ENCODE data around the gene RSU1.

GRCh38 chr10:16606421-16606820, 210.8 kb downstream of the RSU1 start:
- no peak for TF ChIP-seq POLR2A (IDR thresholded peaks at IDR 0.05; ENCODE audit: low read depth, low read length)
- no peak for TF ChIP-seq NR2C2 (IDR thresholded peaks at IDR 0.05; ENCODE audit: borderline replicate concordance, control insufficient read depth, insufficient read length, low read depth)
- no peak for TF ChIP-seq ZBTB33 (IDR thresholded peaks at IDR 0.05)
- TF ChIP-seq, protein P1, sequence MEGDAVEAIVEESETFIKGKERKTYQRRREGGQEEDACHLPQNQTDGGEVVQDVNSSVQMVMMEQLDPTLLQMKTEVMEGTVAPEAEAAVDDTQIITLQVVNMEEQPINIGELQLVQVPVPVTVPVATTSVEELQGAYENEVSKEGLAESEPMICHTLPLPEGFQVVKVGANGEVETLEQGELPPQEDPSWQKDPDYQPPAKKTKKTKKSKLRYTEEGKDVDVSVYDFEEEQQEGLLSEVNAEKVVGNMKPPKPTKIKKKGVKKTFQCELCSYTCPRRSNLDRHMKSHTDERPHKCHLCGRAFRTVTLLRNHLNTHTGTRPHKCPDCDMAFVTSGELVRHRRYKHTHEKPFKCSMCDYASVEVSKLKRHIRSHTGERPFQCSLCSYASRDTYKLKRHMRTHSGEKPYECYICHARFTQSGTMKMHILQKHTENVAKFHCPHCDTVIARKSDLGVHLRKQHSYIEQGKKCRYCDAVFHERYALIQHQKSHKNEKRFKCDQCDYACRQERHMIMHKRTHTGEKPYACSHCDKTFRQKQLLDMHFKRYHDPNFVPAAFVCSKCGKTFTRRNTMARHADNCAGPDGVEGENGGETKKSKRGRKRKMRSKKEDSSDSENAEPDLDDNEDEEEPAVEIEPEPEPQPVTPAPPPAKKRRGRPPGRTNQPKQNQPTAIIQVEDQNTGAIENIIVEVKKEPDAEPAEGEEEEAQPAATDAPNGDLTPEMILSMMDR (IDR thresholded peaks at IDR 0.05 in 2 of 3, conservative IDR thresholded peaks at IDR 0.05 in 1 of 3; ENCODE audit: control insufficient read depth in 2 of 3, extremely low read depth in 1 of 3, insufficient read depth in 1 of 3, low read depth in 3 of 3, low read length in 3 of 3) = no peak
- no peak for TF ChIP-seq EZH2 (IDR thresholded peaks at IDR 0.05; ENCODE audit: borderline replicate concordance, control insufficient read depth, low read depth, low read length)
- no peak for TF ChIP-seq TARDBP (IDR thresholded peaks at IDR 0.05; ENCODE audit: borderline replicate concordance)
- TF ChIP-seq POLR2AphosphoS5 (IDR thresholded peaks at IDR 0.05; ENCODE audit: low read length) = no peak
- no peak for TF ChIP-seq NRF1 (conservative IDR thresholded peaks at IDR 0.05; ENCODE audit: low read depth, low read length)
- TF ChIP-seq REST (IDR thresholded peaks at IDR 0.05; ENCODE audit: low read depth, low read length) = no peak
- no peak for TF ChIP-seq TBL1XR1 (IDR thresholded peaks at IDR 0.05; ENCODE audit: low read depth, low read length)
